Epithelial cell of proximal tubule (primary cell): Measurements from ENCODE around the gene NDUFAF5. TPM values are rescaled to one million over a fixed set of nuclear protein-coding genes. Genes with fewer than 3 reads are reported as not detected.

Source experiments
- DNase-seq: peaks from one replicate; pipeline ENCODE4 v3.0.0-alpha.2; 2011; ENCODE audit warnings: low read depth
- H3K4me3 ChIP-seq: 2 replicates; pipeline ENCODE4 v1.5.1; 2011; ENCODE audit warnings: low read depth, mild to moderate bottlenecking, low read length
- CTCF ChIP-seq: conservative IDR thresholded peaks from 2 replicates; pipeline ENCODE4 v1.5.1; 2012; ENCODE audit warnings: low read depth, mild to moderate bottlenecking, low read length
- total RNA-seq: library from RNA; depleted of rRNA; stranded (reverse); fragments of >200 nt; gene quantifications from 2 replicates; pipeline ENCODE4 v1.2.3, GENCODE V29; 2015

Gene NDUFAF5
- total RNA-seq, 1 donor from 2014 or later: 21.4 TPM

- no peak overlapping the region for H3K4me3 ChIP-seq
- DNase-seq: no peak
- no peak for TF ChIP-seq CTCF
Observed at GRCh38 chr20:13865156-13865555, 80.3 kb downstream of the NDUFAF5 start.

GRCh38 chr20:13865791-13866351 lies 81.0 kb downstream of the NDUFAF5 start:
- no peak overlapping the region for H3K4me3 ChIP-seq
- TF ChIP-seq CTCF: no peak
- DNase-seq: peak; percentile 12

GRCh38 chr20:13868331-13868730 lies 83.5 kb downstream of the NDUFAF5 start:
- H3K4me3 ChIP-seq: no peak overlapping the region
- no peak for TF ChIP-seq CTCF
- no peak for DNase-seq

GRCh38 chr20:13870170-13870748 lies 85.4 kb downstream of the NDUFAF5 start:
- H3K4me3 ChIP-seq: no peak overlapping the region
- no peak for DNase-seq
- TF ChIP-seq CTCF: no peak

Other genes with a start within 250 kb of the NDUFAF5 start
- 4.8 and 5.9 TPM in 2 replicates for gene TASP1, start 146.1 kb upstream of the NDUFAF5 start, total RNA-seq
- 11.6 and 13.4 TPM in 2 replicates for gene ESF1, start 109 bp upstream of the NDUFAF5 start, total RNA-seq
- not detected in 2 replicates for gene SEL1L2, start 205.6 kb downstream of the NDUFAF5 start, total RNA-seq
- gene MACROD2, start 210.5 kb downstream of the NDUFAF5 start, total RNA-seq: 0.23 and 0.51 TPM in 2 replicates